GM23338 (cell line): ENCODE data around the gene ACTMAP. TPM values are rescaled to one million over a fixed set of nuclear protein-coding genes. Genes with fewer than 3 reads are reported as not detected.
"Not testable (repeated sequence)": the region's sequence is repeated elsewhere in the genome, so short reads cannot be mapped to it uniquely, and the experiment has no call there.

Experiments used
- ATAC-seq: fragments of 200-7000 bp; cut with Tn5 transposase; 3 replicates; pipeline ENCODE4 v1.9.1; 2020
- DNase-seq: peaks from one replicate; pipeline ENCODE4 v3.0.0-alpha.2; 2015; ENCODE audit warnings: low spot score
- H2AFZ ChIP-seq: fragments of 200-600 bp; sonication (generic); 2 replicates; pipeline ENCODE4 v1.8.0; 2016; ENCODE audit warnings: antibody characterized with exemption, mild to moderate bottlenecking, moderate library complexity
- H3F3A ChIP-seq: fragments of 200-600 bp; sonication (generic); replicated peaks from 2 replicates; pipeline ENCODE4 v1.8.0; 2017; ENCODE audit warnings: antibody characterized with exemption, mixed run types, low read depth
- H3K27ac ChIP-seq: fragments of 200-600 bp; sonication (generic); 2 replicates; pipeline ENCODE4 v1.6.1; 2016; ENCODE audit warnings: low read depth
- H3K27me3 ChIP-seq: fragments of 200-600 bp; sonication (generic); 2 replicates; pipeline ENCODE4 v1.8.0; 2016; ENCODE audit warnings: mild to moderate bottlenecking, mixed run types, moderate library complexity; ENCODE audit not compliant: insufficient read depth
- H3K36me3 ChIP-seq: fragments of 200-600 bp; sonication (generic); 2 replicates; pipeline ENCODE4 v1.8.0; 2016; ENCODE audit warnings: mild to moderate bottlenecking; ENCODE audit not compliant: insufficient read depth
- H3K4me1 ChIP-seq: fragments of 200-600 bp; sonication (generic); 2 replicates; pipeline ENCODE4 v1.8.0; 2016; ENCODE audit warnings: mild to moderate bottlenecking, moderate library complexity; ENCODE audit not compliant: insufficient read depth
- H3K4me2 ChIP-seq: fragments of 200-600 bp; sonication (generic); 2 replicates; pipeline ENCODE4 v1.7.1; 2017; ENCODE audit warnings: mixed run types
- H3K4me3 ChIP-seq: fragments of 200-600 bp; sonication (generic); 2 replicates; pipeline ENCODE4 v1.6.1; 2016; ENCODE audit warnings: mixed run types
- H3K79me2 ChIP-seq: fragments of 200-600 bp; sonication (generic); replicated peaks from 2 replicates; pipeline ENCODE4 v1.8.0; 2017; ENCODE audit warnings: mild to moderate bottlenecking; ENCODE audit not compliant: insufficient read depth
- H3K9me2 ChIP-seq: fragments of 200-600 bp; sonication (generic); 2 replicates; pipeline ENCODE4 v1.8.0; 2017; ENCODE audit not compliant: insufficient read depth
- H4K20me1 ChIP-seq: fragments of 200-600 bp; sonication (generic); replicated peaks from 2 replicates; pipeline ENCODE4 v1.8.0; 2017; ENCODE audit warnings: mild to moderate bottlenecking; ENCODE audit not compliant: insufficient read depth
- H3K27ac Mint-ChIP-seq: 2 replicates; pipeline ENCODE4 v1.8.0; 2020; ENCODE audit warnings: inconsistent platforms, mild to moderate bottlenecking, moderate library complexity, mixed read lengths
- H3K27me3 Mint-ChIP-seq: 3 replicates; pipeline ENCODE4 v1.8.0; 2022; ENCODE audit warnings: low read depth, mild to moderate bottlenecking, moderate library complexity, mixed read lengths, inconsistent platforms; ENCODE audit not compliant: insufficient read depth, poor library complexity
- H3K36me3 Mint-ChIP-seq: 3 replicates; pipeline ENCODE4 v1.8.0; 2021; ENCODE audit warnings: low read depth, mild to moderate bottlenecking, inconsistent platforms, moderate library complexity, mixed read lengths
- H3K4me1 Mint-ChIP-seq: 3 replicates; pipeline ENCODE4 v1.8.0; 2020; ENCODE audit warnings: mild to moderate bottlenecking, inconsistent platforms, mixed read lengths
- H3K4me3 Mint-ChIP-seq: 3 replicates; pipeline ENCODE4 v1.8.0; 2021; ENCODE audit warnings: moderate library complexity, mild to moderate bottlenecking, inconsistent platforms, mixed read lengths
- H3K9me3 Mint-ChIP-seq: 3 replicates; pipeline ENCODE4 v1.8.0; 2020; ENCODE audit warnings: moderate library complexity, mild to moderate bottlenecking, inconsistent platforms, mixed read lengths
- ETS1 ChIP-seq: IDR thresholded peaks from 2 replicates; pipeline ENCODE4 v1.6.1; 2016; ENCODE audit warnings: antibody characterized with exemption
- POLR2AphosphoS5 ChIP-seq: IDR thresholded peaks from 2 replicates; pipeline ENCODE4 v1.6.1; 2016; ENCODE audit warnings: antibody characterized with exemption, low read depth
- STAT1 ChIP-seq: IDR thresholded peaks from one replicate; pipeline ENCODE4 v1.6.1; 2016; ENCODE audit warnings: antibody characterized with exemption; ENCODE audit not compliant: unreplicated experiment
- ZNF114 ChIP-seq: fragments of 250-450 bp; sonication (Bioruptor Pico); IDR thresholded peaks from 2 replicates; pipeline ENCODE4 v1.5.0; 2020; ENCODE audit warnings: mild to moderate bottlenecking, moderate library complexity
- ZNF331 ChIP-seq: fragments of 250-450 bp; sonication (Bioruptor Pico); IDR thresholded peaks from 2 replicates; pipeline ENCODE4 v1.5.0; 2020; ENCODE audit warnings: low read depth, mild to moderate bottlenecking, moderate library complexity
- ZNF462 ChIP-seq: fragments of 250-450 bp; sonication (Bioruptor Pico); IDR thresholded peaks from 2 replicates; pipeline ENCODE4 v1.5.0; 2020; ENCODE audit warnings: mild to moderate bottlenecking, moderate library complexity
- polyA plus RNA-seq: library from polyadenylated mRNA; unstranded; fragments of >200 nt; fragmentation: Nextera tagmentation; extraction: Ambion mirVana; gene quantifications from 2 replicates; pipeline ENCODE4 v1.2.1, GENCODE V29; 2016
- total RNA-seq: library from RNA; depleted of rRNA; stranded (reverse); fragments of >200 nt; shearing (Covaris generic); gene quantifications from 2 replicates; pipeline ENCODE4 v1.2.3, GENCODE V29; 2014

Gene ACTMAP
- total and polyA plus RNA-seq, 2 experiments from 2014 or later = 14.9 to 16.7 TPM

GRCh38 chr19:40733149-40733548 is 17.1 kb downstream of the ACTMAP start:
- Histone ChIP-seq H3F3A (no peaks in the 10 kb centered on the region), H3K9me2 (no peaks in the 10 kb centered on the region), H2AFZ (no peak overlapping the region), H3K4me3 (no peak overlapping the region), H3K79me2 (no peaks in the 10 kb centered on the region), H3K4me2 (no peak overlapping the region), H3K36me3 (peaks cover 15% of the 10 kb centered on the region), H3K27me3 (no peaks in the 10 kb centered on the region), H3K4me1 (no peaks in the 10 kb centered on the region), H3K27ac (no peak overlapping the region), H4K20me1 (no peaks in the 10 kb centered on the region; the same call in 1 of the 2 replicates)
- no peaks in the 10 kb centered on the region for H3K9me3 Mint-ChIP-seq
- peaks cover 4% of the 10 kb centered on the region for H3K27me3 Mint-ChIP-seq
- TF ChIP-seq POLR2AphosphoS5 (no peak), STAT1 (no peak), ETS1 (no peak), ZNF331 (no peak), ZNF462 (CRISPR knock-in tag) (no peak), ZNF114 (CRISPR knock-in tag) (no peak)
- peaks cover 52% of the 10 kb centered on the region for H3K36me3 Mint-ChIP-seq
- H3K4me3 Mint-ChIP-seq = no peak overlapping the region
- no peaks in the 10 kb centered on the region for H3K4me1 Mint-ChIP-seq
- no peak overlapping the region for H3K27ac Mint-ChIP-seq
- no peak for ATAC-seq
- DNase-seq = no peak

- not testable (repeated sequence) for H3K27me3 ChIP-seq, H3K9me3 Mint-ChIP-seq, H3K27ac Mint-ChIP-seq, H3F3A ChIP-seq, H3K4me3 Mint-ChIP-seq, H4K20me1 ChIP-seq, H3K27ac ChIP-seq, H3K4me1 Mint-ChIP-seq, H3K4me2 ChIP-seq, H3K4me1 ChIP-seq, H3K9me2 ChIP-seq, H3K27me3 Mint-ChIP-seq, H2AFZ ChIP-seq, H3K79me2 ChIP-seq, H3K4me3 ChIP-seq, DNase-seq, ATAC-seq
- peaks cover 15% of the 10 kb centered on the region for H3K36me3 ChIP-seq
- peaks cover 53% of the 10 kb centered on the region for H3K36me3 Mint-ChIP-seq
Observed at GRCh38 chr19:40732304-40732703, 18.0 kb downstream of the ACTMAP start.

- not testable (repeated sequence) for H3K27ac Mint-ChIP-seq, DNase-seq, H3K27me3 Mint-ChIP-seq, H3K4me3 ChIP-seq, H3K9me2 ChIP-seq, H4K20me1 ChIP-seq, H3K4me3 Mint-ChIP-seq, H3K27ac ChIP-seq, H3K4me2 ChIP-seq, H3K4me1 ChIP-seq, H3K9me3 Mint-ChIP-seq, H3F3A ChIP-seq, ATAC-seq, H3K79me2 ChIP-seq, H3K4me1 Mint-ChIP-seq, H3K27me3 ChIP-seq, H2AFZ ChIP-seq
- H3K36me3 Mint-ChIP-seq = peaks cover 45% of the 10 kb centered on the region
- peaks cover 15% of the 10 kb centered on the region for H3K36me3 ChIP-seq
Observed at GRCh38 chr19:40730065-40730464, 20.2 kb downstream of the ACTMAP start.
